ENCODE data around the gene NHLH1.

Gene NHLH1

DNA sequence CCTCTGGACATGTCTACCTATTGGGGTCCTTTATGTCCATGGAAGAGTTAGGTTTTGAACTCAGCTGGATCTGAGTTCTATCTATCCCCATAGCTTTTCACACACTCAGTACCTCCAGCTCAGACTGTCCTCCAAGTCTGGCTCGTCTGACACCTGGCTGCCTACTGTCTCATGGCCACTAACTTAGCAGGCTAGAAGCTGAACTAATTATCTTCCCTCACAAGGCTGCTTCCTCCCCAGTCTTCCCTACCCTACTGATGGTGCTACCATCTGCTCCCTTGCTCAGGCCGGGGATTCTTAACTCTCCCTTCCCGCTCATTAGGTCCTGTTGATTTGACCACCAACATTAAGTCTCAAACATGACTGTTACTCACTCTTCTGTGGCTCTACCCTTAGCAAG, 46.8 kb downstream of the NHLH1 start:
- Histone ChIP-seq H3K9me3 (ENCODE audit: insufficient read depth, low read length, severe bottlenecking) (no peaks in the 10 kb centered on the region), H3K36me3 (ENCODE audit: insufficient read depth, low read length) (peaks cover 6% of the 10 kb centered on the region; the same call in 1 of the 2 replicates), H3K4me3 (ENCODE audit: low read depth in 1 of 2, low read length in 2 of 2) (no peak overlapping the region), H3K4me1 (ENCODE audit: insufficient read depth, low read length) (no peaks in the 10 kb centered on the region), H3K27me3 (ENCODE audit: insufficient read depth, low read length, poor library complexity) (no peaks in the 10 kb centered on the region), H3K79me2 (ENCODE audit: insufficient read depth, low read length) (no peaks in the 10 kb centered on the region), H4K20me1 (ENCODE audit: insufficient read depth, low read length) (no peaks in the 10 kb centered on the region), H3K4me2 (ENCODE audit: insufficient read depth, low read length) (no peak overlapping the region), H2AFZ (ENCODE audit: low read depth, low read length) (no peak overlapping the region), H3K27ac (ENCODE audit: low read length) (no peak overlapping the region), H3K9ac (ENCODE audit: low read depth, low read length) (no peak overlapping the region)
- DNase-seq = no peak
- no peak for TF ChIP-seq CTCF (IDR thresholded peaks at IDR 0.05; ENCODE audit: borderline replicate concordance, extremely low read depth, low read length, poor library complexity, severe bottlenecking)
- no peak for TF ChIP-seq EZH2 (IDR thresholded peaks at IDR 0.05; ENCODE audit: borderline replicate concordance, low read depth, low read length, severe bottlenecking)
- ATAC-seq (ENCODE audit: insufficient read depth, low read depth) = no peak

GRCh38 chr1:160414881-160415280, 48.0 kb downstream of the NHLH1 start:
- H3K27ac ChIP-seq (ENCODE audit: low read length) = no peak overlapping the region
- TF ChIP-seq EZH2 (IDR thresholded peaks at IDR 0.05; ENCODE audit: borderline replicate concordance, low read depth, low read length, severe bottlenecking) (no peak), CTCF (IDR thresholded peaks at IDR 0.05; ENCODE audit: borderline replicate concordance, extremely low read depth, low read length, poor library complexity, severe bottlenecking) (no peak)
- H3K79me2 ChIP-seq (ENCODE audit: insufficient read depth, low read length) = no peaks in the 10 kb centered on the region
- no peaks in the 10 kb centered on the region for H3K4me1 ChIP-seq (ENCODE audit: insufficient read depth, low read length)
- DNase-seq (no peak), ATAC-seq (ENCODE audit: insufficient read depth, low read depth) (no peak; the same call in 2 of the 3 replicates)
- H3K36me3 ChIP-seq (ENCODE audit: insufficient read depth, low read length) = peaks cover 13% of the 10 kb centered on the region
- H4K20me1 ChIP-seq (ENCODE audit: insufficient read depth, low read length) = no peaks in the 10 kb centered on the region
- no peak overlapping the region for H2AFZ ChIP-seq (ENCODE audit: low read depth, low read length)
- no peak overlapping the region for H3K4me2 ChIP-seq (ENCODE audit: insufficient read depth, low read length)
- H3K9ac ChIP-seq (ENCODE audit: low read depth, low read length) = no peak overlapping the region
- H3K9me3 ChIP-seq (ENCODE audit: insufficient read depth, low read length, severe bottlenecking) = no peaks in the 10 kb centered on the region
- no peak overlapping the region for H3K4me3 ChIP-seq (ENCODE audit: low read depth in 1 of 2, low read length in 2 of 2)
- no peaks in the 10 kb centered on the region for H3K27me3 ChIP-seq (ENCODE audit: insufficient read depth, low read length, poor library complexity)

DNA sequence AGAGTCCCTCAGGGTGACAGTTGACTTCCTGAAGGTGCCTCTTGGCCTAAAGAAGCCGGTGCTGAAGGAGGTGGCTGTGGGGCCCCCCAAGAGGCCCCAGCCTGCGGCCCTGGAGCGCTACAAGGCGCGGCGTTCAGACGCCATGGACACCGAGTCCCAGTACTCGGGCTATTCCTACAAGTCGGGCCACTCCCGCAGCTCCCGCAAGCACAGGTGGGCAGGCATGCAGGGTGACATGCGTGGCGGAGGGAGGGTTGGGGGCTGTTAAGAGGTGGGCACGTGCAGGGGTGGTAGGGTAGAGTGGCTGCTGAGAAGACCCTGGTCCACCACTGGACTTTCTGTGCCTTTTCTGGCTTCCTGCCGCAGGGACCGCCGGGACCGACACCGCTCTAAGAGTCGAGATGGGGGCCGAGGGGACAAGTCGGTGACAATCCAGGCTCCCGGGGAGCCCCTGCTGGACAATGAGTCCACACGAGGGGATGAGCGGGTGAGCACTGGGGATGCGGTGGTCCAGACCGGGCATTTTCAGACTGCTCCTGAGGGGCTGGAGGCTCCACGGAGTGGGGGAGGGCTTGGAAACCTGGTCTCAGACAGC, 48.9 kb downstream of the NHLH1 start:
- no peak for ATAC-seq (ENCODE audit: insufficient read depth, low read depth)
- no peak overlapping the region for H3K27ac ChIP-seq (ENCODE audit: low read length)

More for the DNA sequence above, 48.9 kb downstream of the NHLH1 start:
- Histone ChIP-seq H2AFZ (ENCODE audit: low read depth, low read length) (no peak overlapping the region), H3K4me1 (ENCODE audit: insufficient read depth, low read length) (no peaks in the 10 kb centered on the region), H3K79me2 (ENCODE audit: insufficient read depth, low read length) (no peaks in the 10 kb centered on the region), H3K4me3 (ENCODE audit: low read depth in 1 of 2, low read length in 2 of 2) (no peak overlapping the region), H3K27me3 (ENCODE audit: insufficient read depth, low read length, poor library complexity) (no peaks in the 10 kb centered on the region), H3K9me3 (ENCODE audit: insufficient read depth, low read length, severe bottlenecking) (no peaks in the 10 kb centered on the region), H3K4me2 (ENCODE audit: insufficient read depth, low read length) (no peak overlapping the region), H4K20me1 (ENCODE audit: insufficient read depth, low read length) (no peaks in the 10 kb centered on the region), H3K9ac (ENCODE audit: low read depth, low read length) (no peak overlapping the region), H3K36me3 (ENCODE audit: insufficient read depth, low read length) (peaks cover 17% of the 10 kb centered on the region)
- TF ChIP-seq CTCF (IDR thresholded peaks at IDR 0.05; ENCODE audit: borderline replicate concordance, extremely low read depth, low read length, poor library complexity, severe bottlenecking) = no peak
- TF ChIP-seq EZH2 (IDR thresholded peaks at IDR 0.05; ENCODE audit: borderline replicate concordance, low read depth, low read length, severe bottlenecking) = no peak
- no peak for DNase-seq

Data from DND-41 (cell line).